Fibroblast of lung (primary cell): ENCODE results near the gene VENTX.

Experiments
- CTCF ChIP-seq, 2 donors: IDR thresholded peaks in 1 of 2; conservative IDR thresholded peaks in 1 of 2; 1 replicate in 1 of 2; 2 replicates in 1 of 2; pipeline ENCODE4 v1.5.1; 2011 to 2012; ENCODE audit warnings: low read length in 2 of 2, control low read depth in 1 of 2, inconsistent platforms in 1 of 2, low read depth in 1 of 2, mild to moderate bottlenecking in 1 of 2
- EZH2 ChIP-seq: IDR thresholded peaks from 2 replicates; pipeline ENCODE4 v1.5.1; 2012; ENCODE audit warnings: low read length, control low read depth, mild to moderate bottlenecking; ENCODE audit errors: missing control alignments

DNA sequence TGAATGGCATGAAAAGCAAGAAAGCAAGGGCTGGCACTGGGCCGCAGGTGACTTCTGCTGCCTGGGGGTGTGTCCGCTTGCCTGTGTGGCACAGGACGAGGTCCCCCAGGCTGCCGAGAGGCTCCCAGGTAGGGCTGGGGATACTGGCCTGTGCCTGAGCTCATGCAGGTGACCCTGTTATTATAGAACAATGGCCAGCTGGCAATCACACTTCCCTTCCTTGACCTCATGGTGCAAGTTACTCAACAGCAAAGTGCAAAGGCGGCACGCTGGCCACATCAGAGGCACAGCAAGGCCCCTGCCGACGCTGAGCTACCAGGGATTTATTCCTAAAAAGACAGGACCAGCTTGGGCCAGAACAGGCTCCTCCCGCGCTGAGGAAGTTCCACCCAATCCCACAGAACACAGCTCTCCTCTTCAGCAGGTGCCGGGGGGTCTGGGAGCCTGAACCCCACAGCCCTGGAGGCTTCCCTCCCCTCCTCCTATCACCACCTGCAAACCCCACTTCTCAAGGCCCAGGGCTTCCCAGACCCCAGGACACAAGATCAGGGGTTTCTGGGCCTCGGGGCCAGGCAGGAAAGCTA lies 40.4 kb downstream of the VENTX start:
- TF ChIP-seq CTCF (conservative IDR thresholded peaks at IDR 0.05 in 1 of 2, IDR thresholded peaks at IDR 0.05 in 1 of 2; ENCODE audit: low read depth in 1 of 2, low read length in 2 of 2) (no peak), EZH2 (no peak)
